Measurements from ENCODE around the gene GREB1L.

The GREB1L gene

DNA sequence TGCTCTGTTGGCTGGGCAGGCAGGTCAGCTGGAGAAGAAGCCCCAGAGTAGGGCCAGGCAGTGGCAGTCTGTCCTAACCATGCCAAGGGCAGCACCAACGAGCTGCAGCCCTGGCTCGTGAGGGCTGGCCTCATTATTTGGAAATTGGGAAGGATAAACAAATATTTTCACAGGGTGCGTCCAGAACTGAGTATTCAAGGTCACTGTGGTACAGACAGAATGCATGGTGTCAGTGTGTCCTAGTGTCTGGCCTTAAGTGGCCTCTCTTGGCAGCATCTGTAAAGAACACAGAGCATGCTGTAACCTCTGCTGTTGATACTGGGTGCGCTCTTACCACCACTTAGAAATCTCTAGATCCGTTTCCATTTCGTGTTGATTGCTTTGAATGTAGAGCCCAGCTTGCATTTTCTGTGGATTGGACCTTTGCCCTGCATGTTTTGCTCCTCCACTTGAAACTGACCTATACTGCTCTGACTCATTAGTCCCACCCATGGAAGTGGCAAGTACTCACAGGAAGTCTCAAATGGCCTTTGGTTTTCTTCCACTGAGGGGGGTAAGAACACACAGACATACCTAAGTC lies 88.2 kb downstream of the GREB1L start:
- Histone ChIP-seq H3K79me1 (ENCODE audit: low read length) (peaks cover 3% of the 10 kb centered on the region), H2BK120ac (ENCODE audit: insufficient read depth, low read length, poor library complexity) (no peak overlapping the region), H3K4ac (ENCODE audit: low read depth, low read length) (no peak overlapping the region), H3K36me3 (ENCODE audit: control insufficient read depth in 1 of 2, insufficient read depth in 2 of 2, low read length in 2 of 2) (no peaks in the 10 kb centered on the region), H4K91ac (ENCODE audit: low read depth, low read length) (no peak overlapping the region), H2BK5ac (ENCODE audit: low read depth, low read length, poor library complexity) (no peak overlapping the region), H3K4me3 (ENCODE audit: low read depth, low read length) (no peak overlapping the region), H4K8ac (ENCODE audit: low read depth, low read length) (no peak overlapping the region), H3K9ac (ENCODE audit: low read length) (no peak overlapping the region), H3K14ac (ENCODE audit: low read length) (peak overlapping the region; percentile 18), H3K18ac (ENCODE audit: low read length) (peak overlapping the region; percentile 41), H3K23ac (ENCODE audit: low read length) (no peak overlapping the region), H3K9me3 (ENCODE audit: insufficient read depth, low read depth, low read length) (no peaks in the 10 kb centered on the region), H2AK5ac (ENCODE audit: low read length) (no peak overlapping the region), H2BK12ac (ENCODE audit: low read length) (no peak overlapping the region), H3K27me3 (ENCODE audit: insufficient read depth, low read length) (no peaks in the 10 kb centered on the region), H4K12ac (ENCODE audit: low read depth, low read length) (no peak overlapping the region), H3K4me1 (ENCODE audit: control insufficient read depth in 1 of 2, insufficient read depth in 2 of 2, low read length in 2 of 2) (peaks cover 5 to 9% of the 10 kb centered on the region in 2 experiments), H3K27ac (ENCODE audit: low read depth, low read length) (peak overlapping the region; percentile 42), H3K79me2 (ENCODE audit: control insufficient read depth, insufficient read depth, low read length, poor library complexity) (no peaks in the 10 kb centered on the region), H2AFZ (ENCODE audit: insufficient read depth, low read length, poor library complexity) (no peak overlapping the region), H3K4me2 (ENCODE audit: low read length) (peak overlapping the region; percentile 15)
- DNase-seq = peak in 1 of 2 donors; percentile 27
- no CpG with 5 or more reads among the region's 6 CpGs for WGBS (ENCODE audit: extremely low coverage, insufficient coverage, insufficient read length)

GRCh38 chr18:21331065-21331464 lies 89.0 kb downstream of the GREB1L start:
- peaks cover 3% of the 10 kb centered on the region for H3K79me1 ChIP-seq (ENCODE audit: low read length)
- no CpG with 5 or more reads among the region's 2 CpGs for WGBS (ENCODE audit: extremely low coverage, insufficient coverage, insufficient read length)

DNA sequence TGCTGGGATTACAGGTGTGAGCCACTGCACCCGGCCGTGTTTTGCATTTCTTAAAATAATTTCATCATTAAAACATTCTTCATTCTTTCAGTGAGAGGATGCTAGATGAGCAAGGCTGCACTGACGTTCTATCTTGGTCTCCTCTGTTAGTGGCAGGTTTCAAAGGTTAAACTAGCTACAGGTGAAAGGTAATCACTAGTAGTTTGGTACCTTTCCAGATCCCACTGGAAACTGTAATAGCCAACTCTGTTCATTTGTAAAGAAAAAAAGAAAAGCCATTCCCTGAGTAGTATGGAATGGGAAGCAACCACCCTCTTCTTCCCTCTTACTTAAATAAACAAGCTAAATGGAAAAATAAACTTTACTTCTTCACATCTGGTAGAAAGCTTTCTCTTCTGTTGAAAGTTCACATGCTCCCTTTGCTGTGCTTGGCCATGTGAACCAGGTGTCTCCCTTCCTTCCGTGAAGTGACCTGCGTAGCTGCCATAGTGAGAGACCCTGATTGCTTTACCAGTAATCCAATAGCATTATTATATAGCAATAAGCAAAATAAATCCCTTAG lies 94.0 kb downstream of the GREB1L start:
- H2AK5ac ChIP-seq (ENCODE audit: low read length) = no peak overlapping the region
- WGBS (ENCODE audit: extremely low coverage, insufficient coverage, insufficient read length) = no CpG with 5 or more reads among the region's 5 CpGs
- no peak for DNase-seq

More at GRCh38 chr18:21331065-21331464, 89.0 kb downstream of the GREB1L start:
- H3K14ac ChIP-seq (ENCODE audit: low read length) = no peak overlapping the region
- no peak overlapping the region for H4K8ac ChIP-seq (ENCODE audit: low read depth, low read length)
- H4K91ac ChIP-seq (ENCODE audit: low read depth, low read length) = no peak overlapping the region
- no peak overlapping the region for H3K27ac ChIP-seq (ENCODE audit: low read depth, low read length)
- H3K4me2 ChIP-seq (ENCODE audit: low read length) = no peak overlapping the region
- H3K27me3 ChIP-seq (ENCODE audit: insufficient read depth, low read length) = no peaks in the 10 kb centered on the region
- H3K9ac ChIP-seq (ENCODE audit: low read length) = no peak overlapping the region
- H3K79me2 ChIP-seq (ENCODE audit: control insufficient read depth, insufficient read depth, low read length, poor library complexity) = no peaks in the 10 kb centered on the region
- no peak overlapping the region for H3K23ac ChIP-seq (ENCODE audit: low read length)
- no peaks in the 10 kb centered on the region for H3K9me3 ChIP-seq (ENCODE audit: insufficient read depth, low read depth, low read length)
- no peak for DNase-seq
- no peak overlapping the region for H2BK12ac ChIP-seq (ENCODE audit: low read length)
- H3K4ac ChIP-seq (ENCODE audit: low read depth, low read length) = no peak overlapping the region
- H3K4me3 ChIP-seq (ENCODE audit: low read depth, low read length) = no peak overlapping the region
- no peaks in the 10 kb centered on the region for H3K36me3 ChIP-seq (ENCODE audit: control insufficient read depth in 1 of 2, insufficient read depth in 2 of 2, low read length in 2 of 2)
- H3K18ac ChIP-seq (ENCODE audit: low read length) = no peak overlapping the region
- H2AFZ ChIP-seq (ENCODE audit: insufficient read depth, low read length, poor library complexity) = no peak overlapping the region
- no peak overlapping the region for H4K12ac ChIP-seq (ENCODE audit: low read depth, low read length)
- H2BK5ac ChIP-seq (ENCODE audit: low read depth, low read length, poor library complexity) = no peak overlapping the region
- H3K4me1 ChIP-seq (ENCODE audit: control insufficient read depth in 1 of 2, insufficient read depth in 2 of 2, low read length in 2 of 2) = peaks cover 5 to 9% of the 10 kb centered on the region in 2 experiments
- H2AK5ac ChIP-seq (ENCODE audit: low read length) = no peak overlapping the region
- H2BK120ac ChIP-seq (ENCODE audit: insufficient read depth, low read length, poor library complexity) = no peak overlapping the region

DNA sequence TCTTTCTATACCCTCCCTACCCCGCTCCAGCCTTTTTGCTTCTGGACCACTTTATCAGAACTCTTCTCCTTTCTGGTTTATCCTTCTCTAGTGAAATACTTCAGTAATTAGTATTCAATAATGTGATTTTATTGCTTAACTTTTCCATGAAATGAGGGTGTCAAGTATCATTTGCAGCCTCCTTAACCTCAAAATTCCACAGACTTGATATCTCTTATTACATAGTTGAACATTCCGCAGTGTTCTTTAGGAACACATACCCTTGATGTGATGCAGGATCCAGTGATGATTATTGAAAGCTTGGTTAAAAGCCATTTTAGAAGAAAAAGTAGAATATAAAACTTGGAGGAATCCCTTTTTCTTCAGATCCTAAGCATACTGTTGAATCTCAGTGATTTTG lies 94.8 kb downstream of the GREB1L start:
- H3K27me3 ChIP-seq (ENCODE audit: insufficient read depth, low read length) = no peaks in the 10 kb centered on the region
- H4K8ac ChIP-seq (ENCODE audit: low read depth, low read length) = no peak overlapping the region
- no peak overlapping the region for H3K4ac ChIP-seq (ENCODE audit: low read depth, low read length)
- H3K36me3 ChIP-seq (ENCODE audit: control insufficient read depth in 1 of 2, insufficient read depth in 2 of 2, low read length in 2 of 2) = no peaks in the 10 kb centered on the region
- no peak overlapping the region for H2BK5ac ChIP-seq (ENCODE audit: low read depth, low read length, poor library complexity)
- H4K12ac ChIP-seq (ENCODE audit: low read depth, low read length) = no peak overlapping the region
- H3K14ac ChIP-seq (ENCODE audit: low read length) = no peak overlapping the region
- no CpG with 5 or more reads among the region's 2 CpGs for WGBS (ENCODE audit: extremely low coverage, insufficient coverage, insufficient read length)
- no peaks in the 10 kb centered on the region for H3K79me2 ChIP-seq (ENCODE audit: control insufficient read depth, insufficient read depth, low read length, poor library complexity)
- H2AFZ ChIP-seq (ENCODE audit: insufficient read depth, low read length, poor library complexity) = no peak overlapping the region
- H3K9ac ChIP-seq (ENCODE audit: low read length) = no peak overlapping the region
- H3K79me1 ChIP-seq (ENCODE audit: low read length) = peaks cover 2% of the 10 kb centered on the region
- H2BK12ac ChIP-seq (ENCODE audit: low read length) = no peak overlapping the region
- no peak overlapping the region for H4K91ac ChIP-seq (ENCODE audit: low read depth, low read length)
- no peak overlapping the region for H3K18ac ChIP-seq (ENCODE audit: low read length)
- no peak overlapping the region for H2BK120ac ChIP-seq (ENCODE audit: insufficient read depth, low read length, poor library complexity)
- no peak overlapping the region for H3K23ac ChIP-seq (ENCODE audit: low read length)
- H2AK5ac ChIP-seq (ENCODE audit: low read length) = no peak overlapping the region
- no peak overlapping the region for H3K27ac ChIP-seq (ENCODE audit: low read depth, low read length)
- no peaks in the 10 kb centered on the region for H3K9me3 ChIP-seq (ENCODE audit: insufficient read depth, low read depth, low read length)
- no peak overlapping the region for H3K4me2 ChIP-seq (ENCODE audit: low read length)
- DNase-seq = no peak
- H3K4me3 ChIP-seq (ENCODE audit: low read depth, low read length) = no peak overlapping the region
- H3K4me1 ChIP-seq (ENCODE audit: control insufficient read depth in 1 of 2, insufficient read depth in 2 of 2, low read length in 2 of 2) = peaks cover 3 to 9% of the 10 kb centered on the region in 2 experiments

More for the DNA sequence above, 94.0 kb downstream of the GREB1L start:
- no peak overlapping the region for H2AFZ ChIP-seq (ENCODE audit: insufficient read depth, low read length, poor library complexity)
- H2BK12ac ChIP-seq (ENCODE audit: low read length) = no peak overlapping the region
- H3K79me2 ChIP-seq (ENCODE audit: control insufficient read depth, insufficient read depth, low read length, poor library complexity) = no peaks in the 10 kb centered on the region
- H3K79me1 ChIP-seq (ENCODE audit: low read length) = no peaks in the 10 kb centered on the region
- H3K27me3 ChIP-seq (ENCODE audit: insufficient read depth, low read length) = no peaks in the 10 kb centered on the region
- H3K27ac ChIP-seq (ENCODE audit: low read depth, low read length) = no peak overlapping the region
- no peaks in the 10 kb centered on the region for H3K36me3 ChIP-seq (ENCODE audit: control insufficient read depth in 1 of 2, insufficient read depth in 2 of 2, low read length in 2 of 2)
- H4K8ac ChIP-seq (ENCODE audit: low read depth, low read length) = no peak overlapping the region
- H3K4me1 ChIP-seq (ENCODE audit: control insufficient read depth in 1 of 2, insufficient read depth in 2 of 2, low read length in 2 of 2) = peaks cover 0 to 2% of the 10 kb centered on the region in 2 experiments
- no peak overlapping the region for H3K4me3 ChIP-seq (ENCODE audit: low read depth, low read length)
- no peak overlapping the region for H3K9ac ChIP-seq (ENCODE audit: low read length)
- no peak overlapping the region for H3K4ac ChIP-seq (ENCODE audit: low read depth, low read length)
- H4K91ac ChIP-seq (ENCODE audit: low read depth, low read length) = no peak overlapping the region
- no peak overlapping the region for H3K4me2 ChIP-seq (ENCODE audit: low read length)
- H2BK5ac ChIP-seq (ENCODE audit: low read depth, low read length, poor library complexity) = no peak overlapping the region
- H3K18ac ChIP-seq (ENCODE audit: low read length) = no peak overlapping the region
- no peak overlapping the region for H4K12ac ChIP-seq (ENCODE audit: low read depth, low read length)
- no peaks in the 10 kb centered on the region for H3K9me3 ChIP-seq (ENCODE audit: insufficient read depth, low read depth, low read length)
- H2BK120ac ChIP-seq (ENCODE audit: insufficient read depth, low read length, poor library complexity) = no peak overlapping the region
- H3K14ac ChIP-seq (ENCODE audit: low read length) = no peak overlapping the region
- no peak overlapping the region for H3K23ac ChIP-seq (ENCODE audit: low read length)

All from trophoblast cell (in vitro differentiated cells and primary cell).